Hematopoietic multipotent progenitor cell treated with erythropoietin and hydrocortisone succinate and interleukin-3 and kit ligand, for 4 days (in vitro differentiated cells): ENCODE data around the gene IQUB.
A peak's percentile ranks its signal among the peaks of the same experiment; 100 is the strongest.
"Not testable (repeated sequence)": the region's sequence is repeated elsewhere in the genome, so short reads cannot be mapped to it uniquely, and the experiment has no call there.

ENCODE experiments used
- DNase-seq: peaks from one replicate; pipeline ENCODE4 v3.0.0-alpha.2; 2015

Gene IQUB

GRCh38 chr7:123538897-123539296, 4.5 kb upstream of the IQUB start:
- no peak for DNase-seq

GRCh38 chr7:123538189-123538714, 3.9 kb upstream of the IQUB start:
- peak; percentile 18 for DNase-seq

GRCh38 chr7:123537026-123537642, 2.7 kb upstream of the IQUB start:
- DNase-seq = peak; percentile 65

GRCh38 chr7:123535517-123535916, 1.1 kb upstream of the IQUB start:
- DNase-seq = no peak

- DNase-seq = no peak
Observed at GRCh38 chr7:123533929-123534382, 439 bp downstream of the IQUB start.

- DNase-seq = no peak
Observed at GRCh38 chr7:123533553-123533917, 860 bp downstream of the IQUB start.

- DNase-seq = peak; percentile 60
Observed at GRCh38 chr7:123532788-123533552, 1.4 kb downstream of the IQUB start.

- DNase-seq = not testable (repeated sequence)
Observed at GRCh38 chr7:123532343-123532742, 2.1 kb downstream of the IQUB start.

GRCh38 chr7:123530035-123530591, 4.3 kb downstream of the IQUB start:
- DNase-seq = not testable (repeated sequence)

GRCh38 chr7:123528265-123528664, 6.1 kb downstream of the IQUB start:
- DNase-seq = no peak

GRCh38 chr7:123527712-123528225, 6.6 kb downstream of the IQUB start:
- DNase-seq = not testable (repeated sequence)

- not testable (repeated sequence) for DNase-seq
Observed at GRCh38 chr7:123526533-123526932, 7.9 kb downstream of the IQUB start.

- no peak for DNase-seq
Observed at GRCh38 chr7:123522066-123522465, 12.3 kb downstream of the IQUB start.

GRCh38 chr7:123505221-123505620, 29.2 kb downstream of the IQUB start:
- DNase-seq = no peak

GRCh38 chr7:123502201-123502600, 32.2 kb downstream of the IQUB start:
- no peak for DNase-seq

GRCh38 chr7:123500878-123501489, 33.4 kb downstream of the IQUB start:
- no peak for DNase-seq

- DNase-seq = no peak
Observed at GRCh38 chr7:123499211-123499970, 35.0 kb downstream of the IQUB start.

GRCh38 chr7:123498601-123499000, 35.8 kb downstream of the IQUB start:
- peak; percentile 21 for DNase-seq

GRCh38 chr7:123498031-123498430, 36.4 kb downstream of the IQUB start:
- no peak for DNase-seq

GRCh38 chr7:123494193-123494796, 40.1 kb downstream of the IQUB start:
- DNase-seq = peak; percentile 73

- DNase-seq = no peak
Observed at GRCh38 chr7:123492485-123492884, 41.9 kb downstream of the IQUB start.

- no peak for DNase-seq
Observed at GRCh38 chr7:123485721-123486120, 48.7 kb downstream of the IQUB start.
